ENCODE results near the gene PCYOX1L.

- TF ChIP-seq POLR2A (IDR thresholded peaks at IDR 0.05; ENCODE audit: low read length) = no peak
- TF ChIP-seq GATA1 (IDR thresholded peaks at IDR 0.05; ENCODE audit: low read depth, low read length) = no peak
Measured at GRCh38 chr5:149360272-149360671, 2.4 kb downstream of the PCYOX1L start.

Measured in erythroblast (primary cell).